Left forelimb (tissue), 1 donor: ENCODE results near the gene SYT11.
"Not testable (repeated sequence)": the region's sequence is repeated elsewhere in the genome, so short reads cannot be mapped to it uniquely, and the experiment has no call there.

Experiments used
- DNase-seq: peaks from one replicate; pipeline ENCODE4 v3.0.0-alpha.2; 2018; ENCODE audit warnings: low spot score

SYT11 gene

GRCh38 chr1:155897746-155898145 lies 38.4 kb downstream of the SYT11 start:
- no peak for DNase-seq

- DNase-seq, result no peak
Observed at GRCh38 chr1:155898888-155899287, 39.5 kb downstream of the SYT11 start.

GRCh38 chr1:155899683-155900082 lies 40.3 kb downstream of the SYT11 start:
- no peak for DNase-seq

GRCh38 chr1:155900161-155900560 lies 40.8 kb downstream of the SYT11 start:
- DNase-seq, result no peak

GRCh38 chr1:155904261-155904660 lies 44.9 kb downstream of the SYT11 start:
- DNase-seq, result no peak

- no peak for DNase-seq
Observed at GRCh38 chr1:155909894-155910293, 50.5 kb downstream of the SYT11 start.

GRCh38 chr1:155910621-155911121 lies 51.3 kb downstream of the SYT11 start:
- no peak for DNase-seq

GRCh38 chr1:155911156-155912055 lies 52.0 kb downstream of the SYT11 start, which contains the start of gene RIT1:
Gene RIT1 (minus strand): TSS chr1:155911349. CDS start chr1:155910761, 588 bp downstream.
- peak; percentile 88 for DNase-seq

GRCh38 chr1:155912056-155912536 lies 52.7 kb downstream of the SYT11 start:
- DNase-seq, result no peak

GRCh38 chr1:155913969-155914757 lies 54.8 kb downstream of the SYT11 start:
- DNase-seq, result no peak

GRCh38 chr1:155918660-155919059 lies 59.3 kb downstream of the SYT11 start:
- DNase-seq, result no peak

GRCh38 chr1:155919801-155920200 lies 60.4 kb downstream of the SYT11 start:
- DNase-seq, result no peak

- DNase-seq, result no peak
Observed at GRCh38 chr1:155920717-155921116, 61.4 kb downstream of the SYT11 start.

- no peak for DNase-seq
Observed at GRCh38 chr1:155925506-155925905, 66.1 kb downstream of the SYT11 start.

- DNase-seq, result no peak
Observed at GRCh38 chr1:155929057-155929456, 69.7 kb downstream of the SYT11 start.

GRCh38 chr1:155930725-155931124 lies 71.4 kb downstream of the SYT11 start:
- DNase-seq, result not testable (repeated sequence)

- DNase-seq, result no peak
Observed at GRCh38 chr1:155931332-155932038, 72.1 kb downstream of the SYT11 start.

GRCh38 chr1:155932081-155932480 lies 72.7 kb downstream of the SYT11 start:
- DNase-seq, result no peak

GRCh38 chr1:155932487-155932886 lies 73.1 kb downstream of the SYT11 start:
- DNase-seq, result no peak

- no peak for DNase-seq
Observed at GRCh38 chr1:155933591-155934096, 74.3 kb downstream of the SYT11 start.

- DNase-seq, result peak; percentile 96
Observed at GRCh38 chr1:155934097-155934935, 74.9 kb downstream of the SYT11 start, which contains the start of gene KHDC4. Gene KHDC4 (minus strand): TSS chr1:155934413. CDS start chr1:155934373, 40 bp downstream.
